GM19328 (cell line): ENCODE data around the gene KCNQ5.

Experiments
- ATAC-seq: cut with Tn5 transposase; IDR thresholded peaks from one replicate; pipeline ENCODE4 v1.9.1; 2021; ENCODE audit warnings: mild to moderate bottlenecking, moderate library complexity; ENCODE audit not compliant: unreplicated experiment

KCNQ5 gene

GRCh38 chr6:72639920-72640614 is 18.2 kb downstream of the KCNQ5 start:
- ATAC-seq, result no peak

GRCh38 chr6:72640615-72640930 is 18.7 kb downstream of the KCNQ5 start:
- no peak for ATAC-seq

GRCh38 chr6:72642435-72642834 is 20.6 kb downstream of the KCNQ5 start:
- no peak for ATAC-seq

GRCh38 chr6:72643214-72643613 is 21.4 kb downstream of the KCNQ5 start:
- no peak for ATAC-seq

GRCh38 chr6:72646604-72647485 is 25.0 kb downstream of the KCNQ5 start:
- no peak for ATAC-seq

- no peak for ATAC-seq
Observed at GRCh38 chr6:72647489-72647888, 25.6 kb downstream of the KCNQ5 start.

GRCh38 chr6:72649032-72649984 is 27.4 kb downstream of the KCNQ5 start:
- peak; percentile 49 for ATAC-seq

GRCh38 chr6:72650081-72650745 is 28.3 kb downstream of the KCNQ5 start:
- no peak for ATAC-seq

GRCh38 chr6:72651174-72651573 is 29.3 kb downstream of the KCNQ5 start:
- no peak for ATAC-seq

- ATAC-seq, result no peak
Observed at GRCh38 chr6:72651967-72652956, 30.4 kb downstream of the KCNQ5 start.

GRCh38 chr6:72653026-72653425 is 31.2 kb downstream of the KCNQ5 start:
- no peak for ATAC-seq

- ATAC-seq, result peak; percentile 56
Observed at GRCh38 chr6:72654071-72654621, 32.3 kb downstream of the KCNQ5 start.

GRCh38 chr6:72657407-72658197 is 35.7 kb downstream of the KCNQ5 start:
- ATAC-seq, result no peak

GRCh38 chr6:72659754-72660153 is 37.9 kb downstream of the KCNQ5 start:
- ATAC-seq, result no peak

GRCh38 chr6:72661411-72661810 is 39.5 kb downstream of the KCNQ5 start:
- ATAC-seq, result no peak

- no peak for ATAC-seq
Observed at GRCh38 chr6:72665599-72665998, 43.7 kb downstream of the KCNQ5 start.

- no peak for ATAC-seq
Observed at GRCh38 chr6:72669324-72669723, 47.5 kb downstream of the KCNQ5 start.

GRCh38 chr6:72672906-72673305 is 51.0 kb downstream of the KCNQ5 start:
- ATAC-seq, result no peak
